ENCODE measurements around the gene SOBP.

- no peak for TF ChIP-seq ELK1 (IDR thresholded peaks at IDR 0.05; ENCODE audit: low read depth, low read length)
- no peak for TF ChIP-seq POLR2A (IDR thresholded peaks at IDR 0.05; ENCODE audit: low read length)
- no peak for TF ChIP-seq CTCF (IDR thresholded peaks at IDR 0.05)
- no peak for TF ChIP-seq RAD21 (conservative IDR thresholded peaks at IDR 0.05 in 1 of 2, IDR thresholded peaks at IDR 0.05 in 1 of 2)
- TF ChIP-seq EP300 (IDR thresholded peaks at IDR 0.05), result no peak
- TF ChIP-seq POLR2AphosphoS2 (conservative IDR thresholded peaks at IDR 0.05; ENCODE audit: low read length), result no peak
- no peak for TF ChIP-seq FOSL2 (IDR thresholded peaks at IDR 0.05)
- no peak for TF ChIP-seq FOSL2 (CRISPR knock-in tag; IDR thresholded peaks at IDR 0.05)
- TF ChIP-seq ZFP36 (IDR thresholded peaks at IDR 0.05; ENCODE audit: borderline replicate concordance, partially characterized antibody), result no peak
- TF ChIP-seq EHMT2 (IDR thresholded peaks at IDR 0.05; ENCODE audit: low read depth), result no peak
- TF ChIP-seq NR3C1 (IDR thresholded peaks at IDR 0.05), result no peak
- no peak for TF ChIP-seq JUN (IDR thresholded peaks at IDR 0.05)
- no peak for TF ChIP-seq HDAC2 (IDR thresholded peaks at IDR 0.05)
- TF ChIP-seq MAZ (IDR thresholded peaks at IDR 0.05; ENCODE audit: borderline replicate concordance, low read depth, low read length), result no peak
- no peak for TF ChIP-seq ESRRA (IDR thresholded peaks at IDR 0.05; ENCODE audit: borderline replicate concordance, low read length)
Measured at GRCh38 chr6:107673076-107673494, 183.2 kb downstream of the SOBP start.

Data from A549 (cell line).